ENCODE results near the gene TNF. TPM values are rescaled to one million over a fixed set of nuclear protein-coding genes. Genes with fewer than 3 reads are reported as not detected.

The TNF gene
- total RNA-seq, 1 experiment from 2014 or later = not detected

DNA sequence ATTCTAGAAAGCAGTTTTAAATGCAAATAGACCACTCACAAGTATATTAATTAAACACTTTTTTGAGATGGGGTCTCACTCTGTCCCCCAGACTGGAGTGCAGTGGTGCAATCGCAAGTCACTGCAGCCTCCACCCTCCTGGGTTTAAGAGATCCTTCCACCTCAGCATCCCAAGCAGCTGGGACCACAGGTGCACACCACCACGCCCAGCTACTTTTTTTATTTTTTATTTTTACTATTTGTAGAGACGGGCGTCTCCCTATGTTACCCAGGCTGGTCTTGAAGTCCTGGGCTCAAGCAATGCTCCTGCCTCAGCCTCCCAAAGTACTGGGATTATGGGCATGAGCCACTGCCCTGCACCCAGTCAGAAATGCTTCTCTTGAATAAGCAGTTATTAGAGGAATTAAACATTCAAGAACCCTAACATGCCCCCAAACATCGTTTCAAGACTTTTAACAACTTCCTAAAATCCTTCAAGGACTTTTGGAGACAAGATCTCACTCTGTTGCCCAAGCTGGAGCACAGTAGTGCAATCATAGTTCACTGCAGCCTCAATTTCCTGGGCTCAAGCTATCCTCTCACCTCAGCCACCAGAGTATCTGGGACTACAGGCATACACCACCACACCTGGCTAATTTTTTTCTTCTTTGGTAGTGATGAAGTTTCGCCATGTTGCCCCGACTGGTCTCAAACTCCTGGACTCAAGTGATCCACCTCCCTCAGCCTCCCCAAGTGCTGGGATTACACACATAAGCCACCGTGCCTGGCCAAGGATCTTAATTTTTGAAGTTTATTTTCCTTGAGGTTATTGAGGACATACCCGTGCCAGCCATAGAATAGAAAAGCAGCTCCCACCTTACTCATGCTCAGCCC, 43.4 kb upstream of the TNF start:
- H3K4me3 Mint-ChIP-seq = no peak overlapping the region; a peak in 1 of 5 replicates
- WGBS (ENCODE audit: extremely low coverage, insufficient read length, low lambda C conversion rate) = no CpG with 5 or more reads among the region's 9 CpGs

More for the DNA sequence above, 43.4 kb upstream of the TNF start:
- Mint-ChIP-seq H3K27me3 (ENCODE audit: low read depth) (no peaks in the 10 kb centered on the region), H3K9me3 (no peaks in the 10 kb centered on the region; a peak in 1 of 5 replicates), H3K36me3 (ENCODE audit: insufficient read depth in 1 of 3, low read depth in 3 of 3) (peaks cover 66 to 76% (median 71%) of the 10 kb centered on the region in 3 experiments), H3K4me1 (peaks cover 23 to 33% of the 10 kb centered on the region in 2 experiments), H3K27ac (peak overlapping the region in 2 of 3 experiments; percentile 58 to 89; a peak in 3 of 7 replicates)
- H2BK15ac ChIP-seq (ENCODE audit: low read depth, low read length) = no peak overlapping the region
- H2AK5ac ChIP-seq (ENCODE audit: insufficient read length, low read length) = no peak overlapping the region
- H3K9me3 ChIP-seq (ENCODE audit: control insufficient read depth, low read depth, low read length) = no peaks in the 10 kb centered on the region
- DNase-seq = no peak
- no peak overlapping the region for H2BK5ac ChIP-seq (ENCODE audit: insufficient read length, low read length)
- no peak overlapping the region for H4K91ac ChIP-seq (ENCODE audit: insufficient read length, low read depth, low read length)
- H3K4me1 ChIP-seq (ENCODE audit: insufficient read depth, low read length) = no peaks in the 10 kb centered on the region; the same call in 1 of the 2 replicates
- TF ChIP-seq, protein P1, sequence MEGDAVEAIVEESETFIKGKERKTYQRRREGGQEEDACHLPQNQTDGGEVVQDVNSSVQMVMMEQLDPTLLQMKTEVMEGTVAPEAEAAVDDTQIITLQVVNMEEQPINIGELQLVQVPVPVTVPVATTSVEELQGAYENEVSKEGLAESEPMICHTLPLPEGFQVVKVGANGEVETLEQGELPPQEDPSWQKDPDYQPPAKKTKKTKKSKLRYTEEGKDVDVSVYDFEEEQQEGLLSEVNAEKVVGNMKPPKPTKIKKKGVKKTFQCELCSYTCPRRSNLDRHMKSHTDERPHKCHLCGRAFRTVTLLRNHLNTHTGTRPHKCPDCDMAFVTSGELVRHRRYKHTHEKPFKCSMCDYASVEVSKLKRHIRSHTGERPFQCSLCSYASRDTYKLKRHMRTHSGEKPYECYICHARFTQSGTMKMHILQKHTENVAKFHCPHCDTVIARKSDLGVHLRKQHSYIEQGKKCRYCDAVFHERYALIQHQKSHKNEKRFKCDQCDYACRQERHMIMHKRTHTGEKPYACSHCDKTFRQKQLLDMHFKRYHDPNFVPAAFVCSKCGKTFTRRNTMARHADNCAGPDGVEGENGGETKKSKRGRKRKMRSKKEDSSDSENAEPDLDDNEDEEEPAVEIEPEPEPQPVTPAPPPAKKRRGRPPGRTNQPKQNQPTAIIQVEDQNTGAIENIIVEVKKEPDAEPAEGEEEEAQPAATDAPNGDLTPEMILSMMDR (conservative IDR thresholded peaks at IDR 0.05) = no peak
- no peak overlapping the region for H4K5ac ChIP-seq (ENCODE audit: insufficient read length, low read depth, low read length)
- H2AFZ ChIP-seq (ENCODE audit: low read length) = no peak overlapping the region
- no peak overlapping the region for H3K4ac ChIP-seq (ENCODE audit: low read depth, low read length)
- no peak overlapping the region for H3K14ac ChIP-seq (ENCODE audit: insufficient read depth, low read length)
- no peak overlapping the region for H3K27ac ChIP-seq (ENCODE audit: insufficient read length, low read depth, low read length)
- no peak overlapping the region for H3K4me2 ChIP-seq (ENCODE audit: insufficient read depth, insufficient read length, low read length)
- H3K27me3 ChIP-seq (ENCODE audit: insufficient read depth, low read length) = no peaks in the 10 kb centered on the region
- no peak overlapping the region for H3K18ac ChIP-seq (ENCODE audit: insufficient read length, low read depth, low read length)
- no peak overlapping the region for H4K8ac ChIP-seq (replicated peaks; ENCODE audit: insufficient read length, low read depth, low read length)
- no peak overlapping the region for H2BK120ac ChIP-seq (ENCODE audit: low read depth, low read length, poor library complexity, severe bottlenecking)
- H3K9ac ChIP-seq (ENCODE audit: extremely low read depth, insufficient read length, low read length) = no peak overlapping the region
- no peak overlapping the region for H3K23ac ChIP-seq (ENCODE audit: insufficient read length, low read depth, low read length)
- no peak overlapping the region for H2BK20ac ChIP-seq (ENCODE audit: low read depth, low read length, poor library complexity, severe bottlenecking)
- H3K79me1 ChIP-seq (ENCODE audit: insufficient read depth, low read depth, low read length, poor library complexity, severe bottlenecking) = peaks cover 11% of the 10 kb centered on the region
- H3K23me2 ChIP-seq (ENCODE audit: insufficient read length, low read depth, low read length, poor library complexity, severe bottlenecking) = no peaks in the 10 kb centered on the region
- H4K20me1 ChIP-seq (ENCODE audit: control insufficient read depth, insufficient read depth, insufficient read length) = peaks cover 4% of the 10 kb centered on the region
- no peak overlapping the region for H3K56ac ChIP-seq (ENCODE audit: insufficient read length, low read depth, low read length)
- no peak overlapping the region for H3T11ph ChIP-seq (ENCODE audit: low read length)
- no peaks in the 10 kb centered on the region; the same call in 1 of the 2 replicates for H3K79me2 ChIP-seq (ENCODE audit: insufficient read depth, low read length)
- no peak overlapping the region for H2BK12ac ChIP-seq (ENCODE audit: insufficient read length, low read depth, low read length)
